Measurements from ENCODE around the gene DNAJC3.
"Not testable (repeated sequence)": the region's sequence is repeated elsewhere in the genome, so short reads cannot be mapped to it uniquely, and the experiment has no call there.

The DNAJC3 gene

GRCh38 chr13:95714142-95714832 lies 37.3 kb downstream of the DNAJC3 start:
- DNase-seq (ENCODE audit: low spot score): no peak

DNA sequence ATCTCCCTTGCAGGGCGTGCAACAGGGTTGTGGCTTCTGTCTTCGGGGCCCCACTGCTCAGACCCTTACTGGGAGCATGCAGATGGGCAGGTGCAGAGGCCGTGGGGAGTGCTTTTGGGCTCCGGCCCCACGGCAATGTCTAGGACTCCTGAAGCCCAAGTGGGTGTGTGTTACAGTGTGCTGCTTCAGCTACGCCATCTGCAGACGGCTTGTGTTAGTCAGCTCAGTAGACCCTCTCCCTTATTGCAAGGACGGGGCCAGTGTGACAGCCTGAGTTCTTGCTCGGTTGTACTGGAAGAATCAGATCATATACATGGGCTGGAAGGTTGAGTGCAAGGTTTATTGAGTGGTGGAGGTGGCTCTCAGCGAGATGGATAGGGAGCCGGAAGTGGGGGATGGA lies 39.3 kb downstream of the DNAJC3 start:
- no peak for DNase-seq (ENCODE audit: low spot score)

DNA sequence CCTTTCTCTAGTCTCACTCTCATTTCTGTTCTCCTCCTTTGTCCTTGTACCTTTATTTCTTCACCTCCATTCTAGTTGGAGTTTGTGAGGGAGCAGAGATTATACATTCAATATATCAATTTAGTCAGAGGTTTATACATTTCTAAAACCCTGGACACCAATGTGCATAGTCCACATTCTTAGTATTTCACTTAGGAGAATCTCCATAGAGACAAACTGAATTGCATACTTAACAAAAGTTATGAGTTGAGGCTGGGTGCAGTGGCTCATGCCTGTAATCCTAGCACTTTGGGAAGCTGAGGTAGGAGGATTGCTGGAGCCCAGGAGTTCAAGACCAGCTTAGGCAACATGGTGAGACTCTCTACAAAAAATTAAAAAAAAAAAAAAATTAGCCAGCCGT lies 45.3 kb downstream of the DNAJC3 start:
- no peak for DNase-seq (ENCODE audit: low spot score)

DNA sequence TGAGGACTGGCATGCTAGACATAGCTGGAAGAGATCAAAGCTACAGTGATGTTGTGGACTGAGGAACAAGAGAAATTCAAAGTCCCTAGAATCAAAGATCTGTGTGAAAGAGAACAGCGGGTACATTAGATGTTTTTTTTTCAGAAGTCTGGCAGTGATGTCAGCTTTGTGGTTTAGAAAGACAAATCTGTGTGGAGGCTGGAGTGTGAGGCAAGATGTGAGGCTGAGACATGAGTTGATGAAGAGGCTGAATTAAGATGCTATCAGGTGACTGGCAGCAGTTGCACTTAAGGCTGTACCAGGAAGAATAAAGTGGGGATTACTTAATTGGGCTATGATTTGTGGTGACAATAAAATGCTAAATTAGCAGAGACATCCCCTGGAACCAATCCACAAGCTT lies 46.5 kb downstream of the DNAJC3 start:
- no peak for DNase-seq (ENCODE audit: low spot score)

- no peak for DNase-seq (ENCODE audit: low spot score)
These were observed 47.3 kb downstream of the DNAJC3 start for GRCh38 chr13:95724252-95724651.

- no peak for DNase-seq (ENCODE audit: low spot score)
These were observed 49.9 kb downstream of the DNAJC3 start for GRCh38 chr13:95726876-95727275.

- DNase-seq (ENCODE audit: low spot score): no peak
These were observed 52.0 kb downstream of the DNAJC3 start for GRCh38 chr13:95728957-95729356.

DNA sequence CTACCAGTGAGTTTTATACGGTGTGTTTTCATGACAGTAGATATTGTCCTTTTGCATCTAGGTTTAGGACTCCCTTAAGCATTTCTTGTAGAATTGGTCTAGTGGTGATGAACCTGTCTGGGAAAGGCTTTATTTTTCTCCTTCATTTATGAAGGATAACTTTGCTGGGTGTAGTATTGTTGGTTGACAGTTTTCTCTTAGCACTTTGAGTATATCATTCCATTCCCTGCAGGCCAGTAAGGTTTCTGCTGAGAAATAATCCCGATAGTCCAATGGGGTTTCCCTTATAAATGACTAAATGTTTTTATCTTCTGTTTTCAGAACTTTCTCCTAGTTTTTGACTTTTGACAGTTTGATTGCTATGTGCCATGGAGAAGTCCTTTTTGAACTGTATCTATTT lies 57.2 kb downstream of the DNAJC3 start:
- DNase-seq (ENCODE audit: low spot score): no peak

DNA sequence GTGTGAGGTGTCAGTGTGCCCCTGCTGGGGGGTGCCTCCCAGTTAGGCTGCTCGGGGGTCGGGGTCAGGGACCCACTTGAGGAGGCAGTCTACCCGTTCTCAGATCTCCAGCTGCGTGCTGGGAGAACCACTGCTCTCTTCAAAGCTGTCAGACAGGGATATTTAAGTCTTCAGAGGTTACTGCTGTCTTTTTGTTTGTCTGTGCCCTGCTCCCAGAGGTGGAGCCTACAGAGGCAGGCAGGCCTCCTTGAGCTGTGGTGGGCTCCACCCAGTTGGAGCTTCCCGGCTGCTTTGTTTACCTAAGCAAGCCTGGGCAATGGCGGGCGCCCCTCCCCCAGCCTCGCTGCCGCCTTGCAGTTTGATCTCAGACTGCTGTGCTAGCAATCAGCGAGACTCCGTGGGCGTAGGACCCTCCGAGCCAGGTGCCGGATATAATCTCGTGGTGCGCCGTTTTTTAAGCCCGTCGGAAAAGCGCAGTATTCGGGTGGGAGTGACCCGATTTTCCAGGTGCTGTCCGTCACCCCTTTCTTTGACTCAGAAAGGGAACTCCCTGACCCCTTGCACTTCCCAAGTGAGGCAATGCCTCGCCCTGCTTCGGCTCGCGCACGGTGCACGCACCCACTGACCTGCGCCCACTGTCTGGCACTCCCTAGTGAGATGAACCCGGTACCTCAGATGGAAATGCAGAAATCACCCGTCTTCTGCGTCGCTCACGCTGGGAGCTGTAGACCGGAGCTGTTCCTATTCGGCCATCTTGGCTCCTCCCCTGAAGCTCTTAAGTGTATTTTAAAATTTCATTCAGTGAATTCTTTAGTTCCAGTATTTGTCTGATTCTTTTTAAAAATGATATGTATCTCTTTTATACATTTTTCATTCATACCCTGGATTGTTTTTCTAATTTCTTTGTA lies 63.4 kb downstream of the DNAJC3 start:
- not testable (repeated sequence) for DNase-seq (ENCODE audit: low spot score)

DNA sequence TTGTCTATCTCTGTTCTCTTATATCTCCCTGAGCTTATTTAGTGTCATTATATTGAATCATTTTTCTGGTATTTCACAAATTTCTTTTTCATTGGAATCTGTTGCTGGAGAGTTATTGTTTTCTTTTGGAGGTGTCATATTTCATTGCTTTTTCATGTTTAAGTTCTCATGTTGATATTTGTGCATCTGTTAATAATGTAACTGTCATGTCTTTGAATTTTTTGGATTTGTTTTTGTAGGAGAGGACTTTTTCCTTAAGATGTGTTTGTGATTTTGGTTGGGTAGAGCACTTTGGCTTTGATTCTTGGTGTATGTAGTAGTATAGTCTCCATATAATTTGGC lies 64.0 kb downstream of the DNAJC3 start:
- DNase-seq (ENCODE audit: low spot score): no peak

DNA sequence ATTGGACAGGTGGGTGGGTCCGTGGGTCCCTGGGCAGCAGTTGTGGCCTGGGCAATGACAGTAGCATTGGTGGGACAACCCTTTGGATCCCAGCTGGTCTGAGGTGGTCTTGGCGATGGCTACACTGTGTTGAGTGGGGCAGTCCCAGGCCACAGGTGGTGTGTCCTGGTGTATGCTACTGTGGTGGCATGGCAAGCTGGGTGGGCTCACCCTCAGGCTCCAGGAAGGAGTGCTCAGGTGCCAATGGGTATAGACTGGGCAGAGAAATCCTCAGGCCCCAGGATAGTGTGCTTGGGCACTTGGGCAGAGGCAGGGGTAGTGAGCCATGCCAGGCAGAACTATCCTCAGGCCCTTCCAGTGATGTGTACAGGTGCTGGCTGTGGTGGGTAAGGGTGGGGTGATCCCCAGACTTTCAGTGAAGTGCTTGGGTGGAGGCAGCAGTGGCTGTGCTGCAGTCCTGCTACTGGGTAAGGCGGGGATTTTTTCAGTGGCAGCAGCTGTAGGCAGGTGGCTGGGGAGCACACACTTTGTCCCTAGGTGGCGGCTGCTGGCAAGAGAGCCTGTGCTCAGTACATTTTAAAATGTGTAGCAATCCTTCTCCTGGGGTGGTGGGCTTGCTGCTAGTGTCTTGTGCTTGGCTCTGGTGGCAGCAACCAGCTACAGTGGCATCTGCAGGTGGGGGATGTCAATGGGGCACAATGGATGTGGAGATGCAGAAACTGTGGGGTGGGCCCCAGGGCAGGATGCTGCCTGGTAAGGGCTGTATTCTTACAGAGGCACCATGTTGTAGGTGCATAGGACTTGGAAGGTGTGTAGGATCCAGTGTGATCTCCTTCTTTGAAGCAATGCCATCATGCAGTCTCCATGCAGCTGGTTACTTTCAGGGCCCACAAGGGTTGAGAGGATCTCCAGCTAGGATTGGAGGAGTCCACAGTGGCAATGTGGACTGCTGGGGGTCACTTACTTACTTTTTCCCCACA lies 64.9 kb downstream of the DNAJC3 start:
- no peak for DNase-seq (ENCODE audit: low spot score)

GRCh38 chr13:95743192-95743591 lies 66.3 kb downstream of the DNAJC3 start:
- DNase-seq (ENCODE audit: low spot score): no peak

DNA sequence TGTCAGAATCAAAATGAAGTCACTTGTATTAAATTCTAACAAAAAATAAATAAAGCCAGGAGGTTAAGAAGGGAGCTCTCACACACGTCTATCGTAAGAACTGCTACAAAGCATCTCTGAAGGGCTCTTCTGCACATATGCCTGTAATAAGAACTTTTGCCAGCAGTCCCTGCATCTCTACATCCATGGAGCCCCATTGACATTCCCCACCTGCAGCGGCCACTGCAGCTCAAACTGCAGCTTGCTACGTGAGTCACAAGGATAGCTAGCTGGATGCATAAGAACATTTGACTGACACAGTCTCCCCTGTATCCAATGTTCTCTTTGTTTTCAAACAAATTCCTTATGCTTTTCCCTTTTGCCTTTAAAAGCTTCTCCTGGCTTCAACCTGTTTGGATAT lies 68.3 kb downstream of the DNAJC3 start:
- no peak for DNase-seq (ENCODE audit: low spot score)

DNA sequence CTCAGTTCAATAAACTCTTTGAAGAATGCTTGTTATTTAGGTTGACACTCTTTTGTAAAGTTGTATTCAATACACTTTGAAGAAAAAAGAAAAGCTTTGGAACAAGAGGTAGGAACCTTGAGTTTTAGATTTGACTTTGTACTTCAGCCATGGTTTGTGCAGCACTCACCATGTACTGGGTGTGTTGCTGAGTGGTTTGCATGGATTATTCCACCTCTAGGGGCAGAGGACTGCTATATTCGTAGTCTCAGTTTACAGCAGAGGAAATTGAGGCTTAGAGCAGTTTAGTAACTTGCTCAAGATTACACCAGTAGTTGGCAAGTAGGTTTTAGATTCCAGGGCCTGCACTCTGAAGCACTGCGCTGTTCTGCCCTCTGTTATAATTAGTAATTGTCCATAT lies 68.8 kb downstream of the DNAJC3 start:
- no peak for DNase-seq (ENCODE audit: low spot score)

DNA sequence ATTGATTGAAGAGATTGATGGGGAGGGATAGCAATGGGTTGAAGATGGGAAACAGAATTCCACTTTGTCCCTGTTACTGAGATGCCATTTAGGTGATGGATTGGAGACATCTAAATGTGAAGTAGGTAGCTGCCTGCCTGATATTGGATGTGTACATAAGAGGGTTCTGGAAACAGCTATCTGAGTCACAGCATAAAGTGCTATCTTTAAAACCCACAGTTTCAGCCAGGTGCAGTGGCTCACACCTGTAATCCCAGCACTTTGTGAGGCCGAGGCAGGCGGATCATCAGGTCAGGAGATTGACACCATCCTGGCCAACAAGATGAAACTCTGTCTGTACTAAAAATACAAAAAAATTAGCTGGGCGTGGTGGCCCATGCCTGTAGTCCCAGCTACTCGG lies 72.6 kb downstream of the DNAJC3 start:
- no peak for DNase-seq (ENCODE audit: low spot score)

- no peak for DNase-seq (ENCODE audit: low spot score)
These were observed 75.7 kb downstream of the DNAJC3 start for GRCh38 chr13:95752677-95753076.

GRCh38 chr13:95754069-95754468 lies 77.1 kb downstream of the DNAJC3 start:
- DNase-seq (ENCODE audit: low spot score): no peak

DNA sequence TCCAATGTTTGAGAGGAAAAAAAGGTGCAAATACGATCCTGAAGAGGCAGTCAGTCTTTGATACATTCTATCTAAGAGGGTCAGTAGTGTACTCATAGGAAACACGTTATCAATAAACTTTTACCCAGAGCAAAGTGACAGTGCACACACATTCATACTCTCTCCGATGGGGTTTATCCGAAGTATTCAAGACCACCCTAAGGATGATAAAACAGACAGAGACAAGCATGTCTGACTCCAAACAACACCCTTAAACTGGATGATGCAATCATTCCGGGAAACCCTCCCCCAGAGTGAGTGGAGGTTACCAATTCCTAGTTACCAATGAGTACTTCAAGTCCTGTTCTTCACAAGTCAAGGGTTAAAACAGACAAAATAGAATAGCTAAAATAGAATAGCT lies 79.1 kb downstream of the DNAJC3 start:
- DNase-seq (ENCODE audit: low spot score): no peak

DNA sequence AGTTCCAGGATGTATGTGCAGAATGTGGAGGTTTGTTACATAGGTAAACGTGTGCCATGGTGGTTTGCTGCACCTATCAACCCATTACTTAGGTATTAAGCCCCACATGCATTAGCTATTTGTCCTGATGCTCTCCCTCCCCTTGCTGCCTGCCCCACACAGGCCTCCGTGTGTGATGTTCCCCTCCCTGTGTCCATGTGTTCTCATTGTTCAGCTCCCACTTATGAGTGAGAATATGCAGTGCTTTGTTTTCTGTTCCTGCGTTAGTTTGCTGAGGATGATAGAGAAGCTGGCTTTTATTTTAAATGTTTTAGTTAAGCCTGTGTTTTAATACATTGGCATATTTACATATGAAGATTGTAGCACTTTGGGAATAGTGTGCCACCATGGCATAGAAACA lies 85.7 kb downstream of the DNAJC3 start:
- not testable (repeated sequence) for DNase-seq (ENCODE audit: low spot score)

DNA sequence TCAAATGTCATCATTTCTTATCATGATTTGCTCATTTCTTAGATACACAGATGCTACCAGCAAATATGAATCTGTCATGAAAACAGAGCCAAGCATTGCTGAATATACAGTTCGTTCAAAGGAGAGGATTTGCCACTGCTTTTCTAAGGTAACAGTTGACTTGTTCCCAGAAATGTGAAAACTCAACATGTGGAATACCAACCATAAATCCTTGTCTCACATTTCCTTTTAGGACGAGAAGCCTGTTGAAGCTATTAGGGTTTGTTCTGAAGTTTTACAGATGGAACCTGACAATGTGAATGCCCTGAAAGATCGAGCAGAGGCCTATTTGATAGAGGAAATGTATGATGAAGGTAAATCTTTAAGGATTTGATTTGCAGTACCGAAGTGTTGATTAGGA lies 86.7 kb downstream of the DNAJC3 start:
- DNase-seq (ENCODE audit: low spot score): no peak

DNA sequence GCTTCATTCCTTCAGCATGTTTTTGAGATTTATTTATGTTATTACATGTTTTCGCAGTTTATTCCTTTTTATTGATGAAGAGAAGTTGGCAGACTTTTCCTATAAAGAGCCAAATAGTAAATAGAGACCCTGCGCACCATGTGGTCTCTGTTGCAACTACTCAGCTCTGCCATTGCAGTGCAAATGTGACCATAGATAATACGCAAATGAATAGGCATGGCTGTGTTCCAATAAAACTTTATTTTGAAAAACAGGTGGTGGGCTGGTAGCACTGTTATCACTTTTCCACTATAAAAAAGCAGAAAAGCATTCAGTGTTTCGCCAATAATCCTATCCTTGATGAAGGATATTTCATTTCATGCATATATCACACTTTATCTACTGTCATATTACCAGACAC lies 95.0 kb downstream of the DNAJC3 start:
- no peak for DNase-seq (ENCODE audit: low spot score)

DNA sequence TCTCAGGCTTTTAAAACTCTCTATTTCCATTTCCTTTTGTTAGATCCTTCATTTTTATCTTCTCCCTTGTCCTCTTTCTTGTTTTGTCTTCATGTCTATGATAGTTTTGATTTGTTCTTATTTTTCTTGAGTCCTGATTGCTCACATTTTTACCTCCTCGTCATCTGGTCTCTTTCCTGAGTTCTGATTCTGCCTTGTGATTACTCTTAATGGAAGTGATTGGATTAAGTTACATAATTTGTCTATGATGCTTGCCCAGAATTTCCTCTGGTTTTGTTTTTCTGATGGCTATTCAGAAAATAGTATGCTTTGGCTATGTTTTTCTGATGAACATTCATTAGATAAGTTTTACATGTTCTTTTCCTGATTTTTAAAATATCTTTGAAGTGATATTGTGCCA lies 102.6 kb downstream of the DNAJC3 start:
- no peak for DNase-seq (ENCODE audit: low spot score)

All from ecto neural progenitor cell (in vitro differentiated cells).